HG02885 (cell line): ENCODE results near the gene ACOXL.
A peak's percentile ranks its signal among the peaks of the same experiment; 100 is the strongest.

ENCODE experiments used
- ATAC-seq: cut with Tn5 transposase; IDR thresholded peaks from one replicate; pipeline ENCODE4 v1.9.1; 2021; ENCODE audit warnings: mild to moderate bottlenecking; ENCODE audit not compliant: unreplicated experiment, poor library complexity

ACOXL gene

DNA sequence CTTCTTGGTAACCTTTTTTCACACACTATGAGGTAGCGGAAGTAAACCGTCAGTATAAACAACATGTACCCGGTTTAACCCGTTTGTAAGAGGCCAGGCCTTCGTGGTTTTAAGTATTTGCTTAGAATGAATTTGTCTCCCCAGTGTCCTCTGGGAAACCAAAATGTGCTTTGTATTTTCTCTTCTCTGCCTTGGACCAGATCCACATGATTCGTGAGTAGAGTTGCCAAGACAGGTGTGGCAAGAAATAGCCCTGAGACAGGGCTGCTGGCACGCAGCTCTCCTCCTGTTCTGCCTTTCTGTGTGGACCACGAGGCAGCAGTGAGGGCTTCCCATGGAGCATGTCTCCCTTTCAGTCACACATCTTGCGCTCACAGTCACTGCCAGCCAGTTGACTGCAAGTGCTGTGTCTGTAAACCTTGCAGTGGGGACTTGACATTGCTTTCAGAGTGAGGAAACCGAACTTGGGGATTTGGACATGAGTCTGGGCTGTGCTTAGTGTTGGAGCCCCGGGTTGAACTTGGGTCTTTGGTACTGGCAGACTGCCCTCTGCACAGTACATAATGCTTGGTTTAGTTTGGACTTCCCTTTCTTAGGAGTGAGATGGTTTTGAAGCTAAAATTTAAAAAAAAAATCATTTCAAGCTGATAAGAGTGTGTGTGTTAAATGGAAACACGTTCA is 407.4 kb downstream of the ACOXL start:
- ATAC-seq: no peak

DNA sequence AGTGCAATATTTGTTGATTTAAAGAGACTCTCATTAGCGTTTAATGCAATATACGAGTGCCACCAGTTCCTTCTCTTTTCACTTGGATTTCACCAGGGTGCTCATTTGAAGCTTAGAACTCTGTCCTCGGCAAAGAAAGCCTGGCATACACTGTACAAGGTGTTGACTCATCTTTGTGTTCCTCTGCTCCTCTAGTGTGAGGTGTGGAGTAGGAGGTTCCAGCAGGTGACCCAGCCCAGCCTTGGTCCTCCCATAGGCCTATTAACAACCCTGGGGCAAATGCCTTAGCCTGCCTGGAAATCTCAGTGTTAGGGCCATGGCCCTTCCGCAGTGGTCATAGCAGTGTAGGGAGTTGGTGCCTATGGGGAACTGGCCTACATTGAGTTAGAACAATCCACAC is 408.4 kb downstream of the ACOXL start:
- no peak for ATAC-seq

DNA sequence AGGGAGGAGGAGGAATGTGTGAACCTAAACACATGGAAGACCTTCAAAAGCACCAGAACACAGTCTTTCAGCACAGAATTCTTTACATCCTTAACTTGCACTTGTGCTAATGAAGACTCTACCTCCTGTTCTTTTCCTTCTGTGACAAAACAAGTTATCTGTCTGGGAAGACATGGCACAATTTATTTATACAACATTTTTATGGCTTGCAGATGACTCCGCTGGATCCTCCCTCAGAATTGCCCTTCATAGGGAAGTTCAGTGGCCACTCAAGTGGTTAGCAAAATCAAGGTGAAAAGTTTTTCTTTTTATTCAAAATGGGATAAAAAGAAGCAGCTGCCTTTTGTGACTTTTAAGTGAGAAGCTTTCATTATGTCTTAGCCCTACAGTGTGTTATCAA is 409.7 kb downstream of the ACOXL start:
- no peak for ATAC-seq

DNA sequence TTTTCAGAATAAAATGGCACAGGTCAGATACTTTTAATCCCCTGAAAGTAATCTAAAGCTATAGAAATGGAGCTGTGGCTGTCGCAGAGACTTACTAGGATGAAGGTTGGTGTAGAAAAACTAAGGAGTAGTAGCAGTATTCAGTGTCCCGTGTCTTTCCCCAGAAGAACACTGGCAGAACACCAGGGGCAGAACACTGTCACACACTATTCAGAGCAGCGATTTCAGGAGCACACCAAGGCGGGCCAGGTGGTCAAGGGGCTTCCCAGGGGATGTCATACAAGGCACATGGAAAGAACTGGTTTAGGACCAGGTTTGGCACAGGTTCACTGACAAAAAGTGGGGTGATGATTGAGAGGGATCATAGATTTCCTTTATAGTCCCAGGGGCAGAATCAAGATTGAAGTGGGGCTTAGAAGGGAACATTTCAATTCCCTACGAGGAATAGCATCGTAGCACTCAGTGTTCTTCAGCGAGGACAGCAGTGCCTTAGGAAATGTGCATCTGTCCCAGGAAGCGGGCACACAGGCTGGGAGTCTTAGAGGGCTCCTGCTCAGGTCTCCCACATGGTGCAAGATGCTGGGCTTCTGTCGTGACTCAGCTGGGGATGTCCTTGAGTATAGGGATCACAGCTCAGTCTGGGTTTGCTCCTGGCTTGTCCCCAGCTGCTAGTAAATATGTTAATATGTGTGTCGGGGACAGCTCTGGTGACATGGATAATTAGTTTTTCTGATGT is 410.9 kb downstream of the ACOXL start:
- no peak for ATAC-seq

DNA sequence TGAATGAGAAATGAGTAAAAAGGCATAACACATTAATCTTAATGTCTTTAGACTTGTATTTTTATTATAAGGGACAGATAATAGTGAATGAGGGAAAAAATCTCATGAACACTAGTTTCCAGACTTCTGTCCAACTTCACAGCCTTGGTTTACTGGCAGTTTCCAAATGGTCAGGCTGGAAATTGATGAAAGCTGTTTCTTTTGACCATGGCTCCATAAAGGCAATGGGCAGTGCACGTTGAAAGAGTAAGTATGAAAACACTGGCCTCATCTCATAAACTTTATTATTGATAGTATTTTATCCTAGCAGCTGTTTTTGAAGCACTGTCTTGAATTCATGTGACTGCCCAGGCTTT is 411.4 kb downstream of the ACOXL start:
- ATAC-seq: no peak

DNA sequence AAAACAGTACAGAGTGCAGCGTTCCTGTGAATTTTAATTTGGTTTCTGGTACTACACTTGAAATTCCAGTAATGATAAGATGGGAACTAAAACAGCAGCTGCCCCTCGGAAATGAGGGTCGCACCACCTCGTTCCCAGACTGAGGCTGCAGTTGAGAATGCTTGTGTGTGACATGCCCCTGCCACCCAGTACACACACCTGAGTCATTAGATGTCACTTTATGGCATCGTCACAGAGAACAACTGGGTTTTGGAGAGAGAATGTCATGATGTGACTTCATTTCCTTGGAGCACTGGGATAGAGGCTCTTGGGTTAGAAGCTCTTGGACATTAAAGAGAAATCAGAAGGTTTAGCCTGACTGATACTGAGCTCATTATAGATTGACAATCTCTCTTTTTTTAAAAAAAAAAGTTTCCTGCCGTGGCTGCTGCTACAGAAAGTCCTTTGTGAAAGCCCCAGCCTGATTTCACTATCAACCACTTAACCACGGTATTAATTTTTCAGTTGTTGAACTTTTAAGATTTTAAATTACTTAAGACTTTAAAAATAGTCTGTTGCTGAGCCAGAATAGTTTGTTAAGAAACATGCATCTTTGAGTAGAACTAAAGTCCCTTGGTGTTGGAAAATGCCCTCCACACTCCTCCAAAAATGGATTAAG is 412.9 kb downstream of the ACOXL start:
- no peak for ATAC-seq

DNA sequence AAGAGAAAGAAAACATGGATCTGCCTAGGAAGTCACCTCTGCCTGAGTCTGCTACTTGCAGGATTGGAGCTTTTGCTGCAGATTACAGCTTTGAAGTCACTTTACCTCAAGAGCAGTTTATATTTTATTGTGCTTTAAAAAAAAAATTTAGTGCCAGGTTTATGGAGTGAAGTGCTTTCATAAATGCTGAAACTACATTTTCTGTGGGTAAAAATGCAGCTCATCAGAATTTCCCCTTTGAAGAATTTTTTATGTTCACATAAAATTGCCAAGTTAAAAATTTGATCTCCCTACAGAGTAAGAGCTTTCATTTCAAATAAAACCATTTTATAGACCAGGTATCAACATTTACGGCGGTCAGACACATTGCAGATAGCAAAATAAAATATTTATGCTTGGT is 413.6 kb downstream of the ACOXL start:
- no peak for ATAC-seq

DNA sequence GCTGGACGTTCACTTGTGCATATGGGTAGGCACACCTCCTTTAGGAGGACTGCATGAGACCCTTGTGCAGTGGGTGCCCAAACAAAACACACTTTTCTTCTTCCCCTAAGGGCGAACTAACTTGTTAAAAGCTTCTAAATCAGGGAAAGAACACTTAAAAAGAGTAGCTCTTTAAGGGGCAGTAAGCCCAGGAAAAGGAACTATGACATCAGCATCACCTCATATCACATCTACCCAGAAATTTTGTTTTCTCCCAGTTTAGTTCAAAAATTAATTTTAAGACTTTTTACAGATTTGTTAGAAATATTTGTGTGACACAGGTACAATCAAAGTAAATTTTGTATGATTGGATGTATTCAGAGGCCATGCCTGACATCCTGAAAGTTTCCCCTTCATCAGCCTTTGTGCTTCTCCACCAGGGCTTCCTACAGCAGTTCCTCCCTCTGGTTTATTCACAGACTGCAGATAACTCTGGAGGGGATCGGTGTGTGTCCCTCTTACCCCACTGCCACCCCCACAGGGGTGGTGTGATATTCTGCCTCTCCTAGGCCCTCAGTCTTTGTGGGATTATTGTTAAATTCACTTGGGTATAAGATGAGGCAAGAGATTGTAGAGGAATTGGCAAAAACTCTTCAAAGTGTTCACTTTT is 416.0 kb downstream of the ACOXL start:
- no peak for ATAC-seq

DNA sequence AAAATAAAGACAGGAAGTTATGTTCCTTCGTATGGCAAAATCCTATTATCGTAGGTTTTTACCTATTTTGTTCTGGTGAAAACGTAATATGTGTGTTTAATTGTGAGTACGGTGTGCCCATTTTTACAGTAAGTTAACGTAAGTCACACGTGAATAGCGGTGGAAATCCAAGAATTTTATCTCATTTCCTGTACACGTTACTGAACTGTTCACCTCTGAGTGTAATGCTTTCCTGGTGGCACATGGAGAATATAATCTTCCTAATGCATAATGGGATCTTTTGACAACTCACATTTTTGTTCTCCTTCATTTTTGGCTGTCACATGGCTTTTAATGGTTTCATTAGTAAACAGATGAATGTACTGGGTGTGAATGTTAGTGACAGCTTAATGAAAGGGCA is 416.6 kb downstream of the ACOXL start:
- no peak for ATAC-seq

DNA sequence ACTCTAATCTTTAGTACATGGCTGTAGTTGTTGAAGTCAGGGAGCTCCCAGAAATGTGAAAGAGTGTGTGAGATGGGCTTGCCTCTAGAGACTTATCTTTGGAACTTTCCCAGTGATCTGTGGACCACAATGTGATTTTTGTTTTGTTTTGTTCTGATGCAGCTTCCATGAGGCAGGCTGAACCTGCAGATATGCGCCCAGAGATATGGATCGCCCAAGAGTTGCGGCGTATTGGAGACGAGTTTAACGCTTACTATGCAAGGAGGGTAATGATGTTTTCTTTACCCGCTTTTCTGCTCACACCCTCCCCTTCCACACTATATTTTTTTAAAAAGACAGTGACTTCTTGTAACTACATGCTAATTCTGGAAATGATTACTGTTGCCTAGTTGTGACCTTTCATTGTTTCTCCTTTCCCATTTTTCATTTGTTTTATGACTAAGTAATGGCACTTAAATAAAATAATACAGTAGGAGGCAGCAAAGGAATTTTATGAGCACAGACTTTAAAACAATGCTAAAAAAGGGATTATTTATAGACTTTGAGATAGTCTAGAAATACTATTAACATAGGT is 417.6 kb downstream of the ACOXL start:
- ATAC-seq: no peak

DNA sequence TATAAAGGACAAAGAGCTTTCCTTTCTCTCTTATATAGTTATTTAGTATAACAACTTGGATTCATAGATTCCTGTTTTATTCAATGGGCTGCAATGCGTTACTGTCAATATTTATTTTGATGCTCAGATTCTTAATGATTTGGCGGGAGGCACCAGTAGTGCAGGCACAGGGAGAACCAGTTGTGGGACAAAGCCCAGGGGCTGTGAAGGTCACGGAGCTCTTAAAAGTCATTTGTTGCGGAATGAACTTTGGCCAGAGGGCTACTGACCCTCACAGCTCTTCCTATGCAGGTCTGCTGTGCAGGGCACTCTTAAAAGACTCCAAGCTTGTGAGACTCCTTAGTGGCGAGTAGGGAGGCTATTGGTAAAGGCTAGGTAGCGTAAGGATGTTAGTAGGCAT is 422.4 kb downstream of the ACOXL start:
- no peak for ATAC-seq

DNA sequence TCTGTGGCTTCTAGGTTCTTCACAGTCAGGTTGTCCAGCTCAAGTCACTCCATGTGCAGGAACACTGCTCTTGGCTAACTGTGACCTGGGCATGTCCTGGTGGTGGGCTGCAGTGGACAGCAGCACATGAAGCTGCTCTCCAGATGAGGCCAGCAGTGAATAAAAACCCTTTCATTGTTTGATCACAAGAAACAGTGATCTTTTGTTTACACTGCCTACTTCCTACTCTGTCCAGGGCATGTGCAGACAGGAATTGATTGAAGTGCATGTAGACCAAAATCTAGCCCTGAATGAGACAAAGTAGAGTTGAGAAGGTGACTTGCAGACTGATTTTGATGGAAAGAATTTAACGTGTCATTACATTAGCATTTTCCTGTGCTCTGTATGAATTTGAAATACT is 423.2 kb downstream of the ACOXL start:
- ATAC-seq: no peak

DNA sequence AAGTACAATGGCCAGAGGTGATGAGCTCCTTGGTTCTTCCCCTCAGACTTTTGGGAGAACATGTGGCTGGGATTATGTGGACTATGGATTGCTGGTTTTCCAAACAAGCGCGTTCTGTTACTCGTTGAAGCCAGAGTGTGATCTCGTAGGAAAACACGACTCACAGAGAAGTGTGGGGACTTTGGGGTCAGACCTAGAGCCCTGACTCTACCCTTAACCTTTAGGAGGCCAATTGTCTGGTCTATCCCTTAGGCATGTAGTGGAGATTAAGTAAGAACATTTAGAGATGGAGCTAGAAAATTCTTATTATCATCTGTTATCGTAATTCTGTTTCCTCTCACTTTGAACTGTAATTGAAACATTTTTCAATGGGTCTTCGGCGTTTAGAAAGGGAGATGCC is 424.2 kb downstream of the ACOXL start:
- no peak for ATAC-seq

DNA sequence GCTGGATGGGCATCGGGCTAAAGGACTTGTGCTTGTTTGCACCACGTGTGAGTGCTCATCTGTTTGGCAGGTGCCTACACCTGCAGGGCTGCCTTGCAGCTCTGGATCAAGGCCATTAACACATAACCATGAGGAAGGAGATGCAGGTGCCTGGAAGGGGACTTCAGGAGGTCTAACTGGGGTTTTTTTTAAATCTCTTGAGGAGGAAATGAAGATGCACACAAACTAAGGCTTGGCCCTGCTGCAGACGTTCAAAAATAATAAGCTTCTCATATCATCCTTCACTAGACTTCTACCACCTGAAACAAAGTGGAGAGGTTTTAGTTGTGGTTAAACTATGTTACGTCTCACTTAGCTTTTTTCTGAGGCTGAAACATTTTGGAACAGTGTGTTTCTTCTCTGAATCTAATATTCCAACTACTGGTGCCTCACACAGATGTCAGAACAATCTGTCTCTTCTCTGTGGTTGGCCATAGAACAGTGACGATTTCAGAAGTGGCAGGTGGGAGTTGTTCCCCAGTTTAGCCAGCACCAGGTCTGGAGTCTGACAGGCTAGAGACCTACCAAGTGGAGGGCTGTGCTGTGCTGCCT is 424.8 kb downstream of the ACOXL start:
- ATAC-seq: peak; percentile 58

DNA sequence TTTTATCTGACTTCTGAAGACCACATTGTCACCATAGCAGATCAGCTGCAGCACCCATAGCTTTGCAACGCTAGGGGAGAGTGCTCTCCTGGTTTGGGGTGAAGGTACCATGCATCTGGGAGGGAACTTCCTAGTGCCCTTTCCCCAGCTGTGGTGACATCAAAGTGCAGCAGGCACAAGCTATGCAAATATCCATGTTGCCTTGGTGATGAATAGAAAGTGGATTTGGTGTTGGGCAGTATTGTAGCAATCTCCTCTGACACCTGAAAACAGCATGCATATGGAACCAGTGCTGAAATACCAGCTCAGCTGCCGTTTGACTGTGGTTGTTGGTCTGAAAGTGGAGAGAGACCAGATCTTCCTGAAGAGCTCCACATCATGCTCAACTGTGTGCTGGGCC is 425.4 kb downstream of the ACOXL start:
- ATAC-seq: peak; percentile 47

DNA sequence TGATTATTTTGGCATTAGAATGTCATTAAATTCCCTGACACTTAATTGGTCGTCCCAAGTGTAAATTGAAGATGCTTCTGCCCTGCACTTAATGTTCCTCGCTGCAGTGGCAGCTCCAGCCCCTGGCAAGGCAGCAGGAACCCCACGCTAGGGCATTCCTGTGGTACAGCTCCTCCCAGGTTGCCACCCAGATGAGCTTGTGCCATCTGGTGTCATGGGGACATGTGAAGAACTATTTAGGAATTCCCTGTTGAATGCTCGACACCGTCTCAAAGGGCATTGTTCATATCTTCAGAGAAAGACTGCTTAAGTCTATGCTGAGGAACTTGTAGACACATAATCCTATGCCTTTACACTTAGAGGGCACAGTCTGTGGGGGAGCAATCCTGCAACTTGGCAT is 427.3 kb downstream of the ACOXL start:
- ATAC-seq: no peak

DNA sequence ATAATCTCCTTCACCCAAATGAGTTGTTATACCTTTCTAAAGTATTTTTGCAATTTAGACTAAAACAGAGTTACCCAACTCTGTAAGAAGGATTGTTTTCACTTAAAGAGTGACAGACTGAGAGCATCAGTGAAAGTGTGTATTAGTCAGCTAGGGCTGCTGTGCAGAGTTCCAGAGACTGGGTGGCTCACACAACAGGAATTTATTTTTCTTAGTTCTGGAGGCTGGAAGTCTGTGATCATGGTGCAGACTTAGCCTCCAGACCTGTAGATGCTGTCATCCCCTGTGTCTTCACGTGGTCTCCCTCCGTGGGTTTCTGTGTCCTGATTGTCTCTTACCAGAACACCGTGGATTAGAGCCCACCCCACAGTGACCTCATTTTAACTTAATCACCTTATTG is 428.4 kb downstream of the ACOXL start:
- ATAC-seq: no peak

DNA sequence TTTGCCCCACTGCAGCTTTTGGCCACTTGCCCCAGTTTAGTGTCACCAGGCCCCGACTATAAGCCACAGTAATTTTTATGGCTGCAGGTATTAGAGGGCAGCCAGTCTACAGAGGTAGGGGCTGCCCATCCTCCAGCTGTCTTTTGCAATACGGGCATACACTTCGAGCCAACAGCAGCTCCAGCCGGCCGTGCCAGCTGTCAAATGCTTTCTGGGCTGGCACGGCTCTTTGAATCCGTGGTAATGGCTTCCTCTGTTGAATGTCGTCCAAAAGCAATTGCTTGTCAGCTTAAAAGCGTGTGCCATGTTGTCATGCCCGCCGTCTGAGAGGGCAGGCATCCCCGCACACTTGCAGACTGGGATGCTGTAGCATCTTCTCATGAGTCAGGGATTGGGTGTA is 429.6 kb downstream of the ACOXL start:
- ATAC-seq: no peak

DNA sequence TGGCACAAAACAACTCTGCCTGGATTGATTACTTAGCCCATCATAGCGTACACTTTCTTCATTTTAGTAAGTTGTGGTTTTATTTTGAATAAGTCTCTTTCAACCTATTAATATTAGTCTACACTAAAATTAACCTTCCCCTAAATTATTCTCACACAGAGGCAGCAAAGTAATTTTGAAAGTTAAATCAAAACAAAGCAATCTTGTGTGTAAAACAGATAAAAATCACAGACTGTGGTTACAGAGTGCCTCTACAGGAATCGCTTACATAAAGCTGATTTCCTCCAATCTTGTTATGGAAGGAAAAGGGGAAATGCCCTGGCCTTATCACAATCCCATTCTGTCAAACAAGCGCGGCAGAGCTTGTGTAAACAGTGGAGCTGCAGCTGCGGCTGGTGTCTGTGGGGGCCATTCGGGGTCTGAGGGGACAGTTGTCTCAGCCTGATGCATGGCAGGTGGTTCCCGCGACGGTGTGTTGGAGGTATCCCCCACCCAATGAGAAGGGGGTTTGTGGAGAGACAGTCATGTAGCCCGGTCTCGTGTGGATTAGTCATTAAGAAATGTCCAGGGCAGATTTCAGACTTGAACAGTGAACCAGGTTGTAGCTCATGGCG is 430.5 kb downstream of the ACOXL start:
- no peak for ATAC-seq

DNA sequence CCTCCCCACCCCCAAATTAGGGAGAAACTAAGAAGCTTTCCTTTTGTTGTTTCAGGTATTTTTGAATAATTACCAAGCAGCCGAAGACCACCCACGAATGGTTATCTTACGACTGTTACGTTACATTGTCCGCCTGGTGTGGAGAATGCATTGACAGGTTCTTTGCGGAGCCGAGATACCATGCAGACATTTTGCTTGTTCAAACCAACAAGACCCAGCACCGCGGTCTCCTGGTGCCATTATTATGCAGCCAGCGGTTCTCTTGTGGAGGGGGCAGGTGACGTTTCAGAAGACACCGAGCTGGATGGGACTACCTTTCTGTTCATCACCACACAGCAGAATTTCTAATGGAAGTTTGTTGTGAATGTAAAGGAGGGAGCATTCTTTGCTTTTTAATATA is 431.7 kb downstream of the ACOXL start:
- no peak for ATAC-seq
